Occipital lobe (tissue), 2 donors: ENCODE measurements around the gene TMEM138. TPM values are rescaled to one million over a fixed set of nuclear protein-coding genes. Genes with fewer than 3 reads are reported as not detected.
"Not testable (repeated sequence)": the region's sequence is repeated elsewhere in the genome, so short reads cannot be mapped to it uniquely, and the experiment has no call there.

Experiments used
- DNase-seq: peaks from one replicate; lab custom pipeline; 2025; lab: John Stamatoyannopoulos, UW
- total RNA-seq: library from RNA; depleted of rRNA; stranded (reverse); fragments of >200 nt; gene quantifications from one replicate; pipeline ENCODE4 v1.2.3, GENCODE V29; 2014

The TMEM138 gene
- total RNA-seq, 1 donor from 2014 or later = 24.2 TPM

GRCh38 chr11:61364012-61364675 lies 2.0 kb downstream of the TMEM138 start:
- DNase-seq = no peak

- DNase-seq = no peak
Observed at GRCh38 chr11:61367406-61367805, 5.2 kb downstream of the TMEM138 start.

GRCh38 chr11:61368646-61369045 lies 6.5 kb downstream of the TMEM138 start:
- DNase-seq = no peak

- no peak for DNase-seq
Observed at GRCh38 chr11:61369372-61370348, 7.5 kb downstream of the TMEM138 start.

- DNase-seq = no peak
Observed at GRCh38 chr11:61370349-61371005, 8.3 kb downstream of the TMEM138 start.

- DNase-seq = no peak
Observed at GRCh38 chr11:61372659-61373420, 10.7 kb downstream of the TMEM138 start.

- no peak for DNase-seq
Observed at GRCh38 chr11:61375761-61376108, 13.6 kb downstream of the TMEM138 start.

- DNase-seq = no peak
Observed at GRCh38 chr11:61377461-61378160, 15.4 kb downstream of the TMEM138 start.

GRCh38 chr11:61378713-61379313 lies 16.6 kb downstream of the TMEM138 start:
- DNase-seq = no peak

- no peak for DNase-seq
Observed at GRCh38 chr11:61380884-61381283, 18.7 kb downstream of the TMEM138 start.

- DNase-seq = not testable (repeated sequence)
Observed at GRCh38 chr11:61383859-61384258, 21.7 kb downstream of the TMEM138 start.

GRCh38 chr11:61384271-61385242 lies 22.4 kb downstream of the TMEM138 start:
- no peak for DNase-seq

- DNase-seq = no peak
Observed at GRCh38 chr11:61390161-61390560, 28.0 kb downstream of the TMEM138 start.

GRCh38 chr11:61392981-61393595 lies 30.9 kb downstream of the TMEM138 start:
- DNase-seq = no peak

- DNase-seq = no peak
Observed at GRCh38 chr11:61401173-61401572, 39.0 kb downstream of the TMEM138 start.

- DNase-seq = no peak
Observed at GRCh38 chr11:61401573-61401972, 39.4 kb downstream of the TMEM138 start.

GRCh38 chr11:61403658-61404057 lies 41.5 kb downstream of the TMEM138 start:
- DNase-seq = no peak

- DNase-seq = no peak
Observed at GRCh38 chr11:61404103-61404502, 41.9 kb downstream of the TMEM138 start.

GRCh38 chr11:61404641-61405040 lies 42.5 kb downstream of the TMEM138 start:
- DNase-seq = no peak
